GM18870 (cell line): Measurements from ENCODE around the gene SRA1.
"Not testable (repeated sequence)": the region's sequence is repeated elsewhere in the genome, so short reads cannot be mapped to it uniquely, and the experiment has no call there.

Source experiments
- ATAC-seq: cut with Tn5 transposase; IDR thresholded peaks from one replicate; pipeline ENCODE4 v1.9.1; 2021; ENCODE audit warnings: moderate library complexity; ENCODE audit not compliant: unreplicated experiment

SRA1 gene

GRCh38 chr5:140557136-140557805 is at the start of gene SRA1:
SRA1 (minus strand) TSS chr5:140557473; CDS start chr5:140557452, 21 bp downstream.
- peak; percentile 83 for ATAC-seq

GRCh38 chr5:140607031-140607430 is 49.8 kb upstream of the SRA1 start:
- ATAC-seq: no peak

- ATAC-seq: no peak
These were observed 48.6 kb upstream of the SRA1 start for GRCh38 chr5:140605879-140606278.

- no peak for ATAC-seq
These were observed 46.5 kb upstream of the SRA1 start for GRCh38 chr5:140603734-140604133.

- not testable (repeated sequence) for ATAC-seq
These were observed 46.1 kb upstream of the SRA1 start for GRCh38 chr5:140603446-140603698.

GRCh38 chr5:140602147-140602546 is 44.9 kb upstream of the SRA1 start:
- ATAC-seq: no peak

- ATAC-seq: no peak
These were observed 42.8 kb upstream of the SRA1 start for GRCh38 chr5:140600096-140600495.

- ATAC-seq: no peak
These were observed 41.6 kb upstream of the SRA1 start for GRCh38 chr5:140598836-140599235.

- no peak for ATAC-seq
These were observed 39.1 kb upstream of the SRA1 start for GRCh38 chr5:140596321-140596741.

- no peak for ATAC-seq
These were observed 38.4 kb upstream of the SRA1 start for GRCh38 chr5:140595538-140596300.

GRCh38 chr5:140594169-140594568 is 36.9 kb upstream of the SRA1 start:
- ATAC-seq: no peak

- not testable (repeated sequence) for ATAC-seq
These were observed 35.8 kb upstream of the SRA1 start for GRCh38 chr5:140593070-140593469.

- no peak for ATAC-seq
These were observed 34.6 kb upstream of the SRA1 start for GRCh38 chr5:140591747-140592372.

- no peak for ATAC-seq
These were observed 33.6 kb upstream of the SRA1 start for GRCh38 chr5:140590861-140591260.

GRCh38 chr5:140588311-140589070 is 31.2 kb upstream of the SRA1 start:
- no peak for ATAC-seq

- no peak for ATAC-seq
These were observed 30.2 kb upstream of the SRA1 start for GRCh38 chr5:140587495-140587894.

GRCh38 chr5:140579188-140579747 is 22.0 kb upstream of the SRA1 start:
- not testable (repeated sequence) for ATAC-seq

- ATAC-seq: no peak
These were observed 19.5 kb upstream of the SRA1 start for GRCh38 chr5:140576776-140577201.

- ATAC-seq: no peak
These were observed 18.0 kb upstream of the SRA1 start for GRCh38 chr5:140575309-140575708.

- no peak for ATAC-seq
These were observed 16.9 kb upstream of the SRA1 start for GRCh38 chr5:140574165-140574564.

- no peak for ATAC-seq
These were observed 16.4 kb upstream of the SRA1 start for GRCh38 chr5:140573683-140574082.
